CD4-positive, alpha-beta T cell (primary cell): ENCODE measurements around the gene NCKIPSD. TPM values are rescaled to one million over a fixed set of nuclear protein-coding genes. Genes with fewer than 3 reads are reported as not detected.

ENCODE experiments used
- ATAC-seq: fragments of 200-7000 bp; cut with Tn5 transposase; one replicate; pipeline ENCODE4 v1.10.0; 2022; ENCODE audit warnings: mild to moderate bottlenecking; ENCODE audit not compliant: poor library complexity
- CTCF ChIA-PET: fragments of 350-600 bp; sonication (Branson Sonifier 250); formaldehyde crosslinking; loops from one replicate; lab custom pipeline; 2021; ENCODE audit warnings: antibody characterized with exemption, inconsistent platforms; lab: Charles Lee
- POLR2A ChIA-PET: fragments of 350-600 bp; sonication (Branson Sonifier 250); formaldehyde crosslinking; loops from one replicate; lab custom pipeline; 2021; ENCODE audit warnings: antibody characterized with exemption, inconsistent platforms; lab: Charles Lee
- DNase-seq, 14 experiments: peaks; one replicate each; pipeline ENCODE4 v3.0.0-alpha.2; 2013 to 2020; ENCODE audit warnings: mixed read lengths in 2 of 14
- H3K27ac ChIP-seq, 2 donors: one replicate each; pipeline versions ENCODE4 v1.5.1 to v1.7.0; 2013; ENCODE audit warnings: low read length in 2 of 2, low read depth in 1 of 2, mild to moderate bottlenecking in 1 of 2
- H3K27me3 ChIP-seq, 2 experiments: 1 replicate in 1 of 2; 2 replicates in 1 of 2; pipeline versions ENCODE4 v1.6.1 to v1.7.0; 2013; ENCODE audit warnings: low read length in 2 of 2, control low read depth in 1 of 2, mild to moderate bottlenecking in 1 of 2, moderate library complexity in 1 of 2; ENCODE audit not compliant: insufficient read depth in 2 of 2, control insufficient read depth in 1 of 2
- H3K36me3 ChIP-seq: one replicate; pipeline ENCODE4 v1.6.1; 2013; ENCODE audit warnings: low read length, control low read depth; ENCODE audit not compliant: insufficient read depth
- H3K4me1 ChIP-seq: one replicate; pipeline ENCODE4 v1.6.1; 2013; ENCODE audit warnings: low read length, control low read depth; ENCODE audit not compliant: insufficient read depth
- H3K4me3 ChIP-seq: one replicate; pipeline ENCODE4 v1.5.1; 2013; ENCODE audit warnings: mild to moderate bottlenecking, low read length, moderate library complexity
- H3K9me3 ChIP-seq, 2 experiments: 1 replicate in 1 of 2; 2 replicates in 1 of 2; pipeline versions ENCODE4 v1.6.1 to v1.7.0; 2013; ENCODE audit warnings: low read length in 2 of 2, mild to moderate bottlenecking in 2 of 2, control low read depth in 1 of 2, moderate library complexity in 1 of 2; ENCODE audit not compliant: control insufficient read depth in 1 of 2, insufficient read depth in 1 of 2
- H3K27ac Mint-ChIP-seq: one replicate; pipeline ENCODE4 v1.8.0; 2020; ENCODE audit warnings: mixed read lengths
- H3K27me3 Mint-ChIP-seq: one replicate; pipeline ENCODE4 v1.8.0; 2021; ENCODE audit warnings: mixed read lengths
- H3K36me3 Mint-ChIP-seq: one replicate; pipeline ENCODE4 v1.8.0; 2021; ENCODE audit warnings: low read depth, mixed read lengths
- H3K4me1 Mint-ChIP-seq: one replicate; pipeline ENCODE4 v1.8.0; 2021; ENCODE audit warnings: low read depth, mixed read lengths
- H3K4me3 Mint-ChIP-seq: one replicate; pipeline ENCODE4 v1.8.0; 2020; ENCODE audit warnings: mild to moderate bottlenecking, mixed read lengths
- H3K9me3 Mint-ChIP-seq: one replicate; pipeline ENCODE4 v1.8.0; 2020; ENCODE audit warnings: mixed read lengths
- intact Hi-C, 2 experiments: fragments of 100-400 bp; cut with DNase I in 1 of 2; cut with micrococcal nuclease in 1 of 2; formaldehyde crosslinking; loops; one replicate each; pipeline versions ENCODE4 v1.15.1 to v1.9.0; 2023 to 2025; cut with DNase I, micrococcal nuclease
- microRNA-seq: library from miRNA; unstranded; fragments of <30 nt; microRNA quantifications from one replicate; pipeline ENCODE4 v1.2.0, GENCODE V29; 2021; ENCODE audit warnings: borderline microRNAs expressed, borderline replicate concordance
- total RNA-seq, 174 experiments: library from RNA in 2 of 174; stranded (reverse) in 2 of 174; gene quantifications; one replicate each; pipeline ENCODE4 v1.2.3 and lab custom pipeline; 2021 to 2026
- TF ChIP-seq, protein P1 (sequence below): fragments of 200-600 bp; IDR thresholded peaks from one replicate; pipeline ENCODE4 v1.8.0; 2022; ENCODE audit warnings: antibody characterized with exemption, mild to moderate bottlenecking

NCKIPSD gene
- total RNA-seq, 2 experiments from 2014 or later, result 9.7 to 10.8 TPM

DNA sequence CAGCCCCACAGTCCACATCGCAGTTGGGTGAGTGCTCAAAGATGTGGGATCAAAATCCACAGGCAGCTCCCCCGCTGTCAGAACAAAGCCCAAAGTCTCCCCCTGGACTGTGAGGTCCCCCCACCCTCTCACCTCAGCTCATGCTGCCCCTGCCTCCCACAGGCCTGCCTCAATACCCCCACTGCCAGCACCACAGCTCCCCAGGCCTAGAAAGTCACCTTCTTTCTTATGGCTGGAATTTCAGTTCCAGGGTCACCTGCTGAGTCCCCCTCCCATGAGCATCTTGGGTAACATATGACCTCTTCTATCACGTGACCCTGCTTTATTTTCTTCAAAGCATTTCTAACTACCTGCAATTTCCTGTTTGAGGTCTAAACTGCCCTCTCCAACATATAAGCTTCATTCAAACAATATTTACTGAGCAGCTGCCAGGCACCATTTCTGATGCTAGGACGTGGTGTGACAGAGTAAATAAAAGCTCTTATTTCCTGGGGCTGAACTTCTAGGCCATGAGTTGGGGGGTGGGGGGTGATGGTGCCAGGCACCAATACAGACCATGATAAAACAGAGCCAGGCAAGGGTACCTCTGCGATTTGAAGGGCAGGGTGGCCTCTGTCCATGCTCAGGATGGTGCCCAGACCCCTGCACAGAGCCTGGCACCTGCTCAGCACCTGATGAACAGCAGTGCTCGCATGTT lies 61.7 kb downstream of the NCKIPSD start:
- Mint-ChIP-seq H3K9me3 (no peaks in the 10 kb centered on the region), H3K4me3 (no peak overlapping the region), H3K36me3 (peaks cover 21% of the 10 kb centered on the region), H3K4me1 (peaks cover 4% of the 10 kb centered on the region), H3K27me3 (no peaks in the 10 kb centered on the region), H3K27ac (no peak overlapping the region)
- H3K4me3 ChIP-seq, result no peak overlapping the region
- TF ChIP-seq, protein P1, sequence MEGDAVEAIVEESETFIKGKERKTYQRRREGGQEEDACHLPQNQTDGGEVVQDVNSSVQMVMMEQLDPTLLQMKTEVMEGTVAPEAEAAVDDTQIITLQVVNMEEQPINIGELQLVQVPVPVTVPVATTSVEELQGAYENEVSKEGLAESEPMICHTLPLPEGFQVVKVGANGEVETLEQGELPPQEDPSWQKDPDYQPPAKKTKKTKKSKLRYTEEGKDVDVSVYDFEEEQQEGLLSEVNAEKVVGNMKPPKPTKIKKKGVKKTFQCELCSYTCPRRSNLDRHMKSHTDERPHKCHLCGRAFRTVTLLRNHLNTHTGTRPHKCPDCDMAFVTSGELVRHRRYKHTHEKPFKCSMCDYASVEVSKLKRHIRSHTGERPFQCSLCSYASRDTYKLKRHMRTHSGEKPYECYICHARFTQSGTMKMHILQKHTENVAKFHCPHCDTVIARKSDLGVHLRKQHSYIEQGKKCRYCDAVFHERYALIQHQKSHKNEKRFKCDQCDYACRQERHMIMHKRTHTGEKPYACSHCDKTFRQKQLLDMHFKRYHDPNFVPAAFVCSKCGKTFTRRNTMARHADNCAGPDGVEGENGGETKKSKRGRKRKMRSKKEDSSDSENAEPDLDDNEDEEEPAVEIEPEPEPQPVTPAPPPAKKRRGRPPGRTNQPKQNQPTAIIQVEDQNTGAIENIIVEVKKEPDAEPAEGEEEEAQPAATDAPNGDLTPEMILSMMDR, result no peak
- DNase-seq (no peak), ATAC-seq (no peak)
- intact Hi-C loops, result no loop called here
- no peak overlapping the region for H3K27ac ChIP-seq
- H3K27me3 ChIP-seq, result no peaks in the 10 kb centered on the region
- H3K9me3 ChIP-seq, result peaks cover 0 to 14% of the 10 kb centered on the region in 2 experiments
- CTCF ChIA-PET, result no interaction called here
- POLR2A ChIA-PET, result interaction anchor here (1.0 kb wide), 1 partner anchor 12 kb away, joined by 4 read pairs; the partner anchor contains the start of gene SLC26A6
- peaks cover 17% of the 10 kb centered on the region for H3K36me3 ChIP-seq
- peaks cover 8% of the 10 kb centered on the region for H3K4me1 ChIP-seq

Small RNA genes within 50 kb of the gene (microRNA-seq; reads per million reads assigned to microRNA genes)
- gene MIR4793, result not detected

Other genes with a start within 250 kb of the NCKIPSD start
- 1 to 10 TPM; 5.5 to 5.8 TPM for gene CCDC51, start 245.8 kb downstream of the NCKIPSD start, total RNA-seq
- gene TMA7, start 245.7 kb downstream of the NCKIPSD start, total RNA-seq, result 100 to 1,000 TPM; 289 to 297 TPM
- 10 to 100 TPM in 1 of 2 experiments, 1 to 10 TPM in 1; 8.8 to 10.3 TPM for gene ATRIP, start 239.2 kb downstream of the NCKIPSD start, total RNA-seq
- 100 to 1,000 TPM; 102 to 109 TPM for gene SHISA5, start 181.7 kb downstream of the NCKIPSD start, total RNA-seq
- 1 to 10 TPM in 1 of 2 experiments, under 1 TPM in 1; 0.98 to 2.5 TPM for gene PFKFB4, start 129.1 kb downstream of the NCKIPSD start, total RNA-seq
- not detected for gene UCN2, start 122.1 kb downstream of the NCKIPSD start, total RNA-seq
- gene COL7A1, start 90.6 kb downstream of the NCKIPSD start, total RNA-seq, result under 1 TPM; 0.73 to 0.93 TPM
- 10 to 100 TPM; 74.1 to 75.5 TPM for gene UQCRC1, start 76.3 kb downstream of the NCKIPSD start, total RNA-seq
- not detected for gene TMEM89, start 64.1 kb downstream of the NCKIPSD start, total RNA-seq
- gene SLC26A6, start 50.5 kb downstream of the NCKIPSD start, total RNA-seq, result 10 to 100 TPM; 13.5 to 14.4 TPM
- 1 to 10 TPM; 4.9 to 5.0 TPM for gene CELSR3, start 23.0 kb downstream of the NCKIPSD start, total RNA-seq
- 100 to 1,000 TPM in 1 of 2 experiments, 10 to 100 TPM in 1; 97.2 to 121 TPM for gene IP6K2, start 31.3 kb upstream of the NCKIPSD start, total RNA-seq
- 10 to 100 TPM; 47.4 to 48.3 TPM for gene PRKAR2A, start 162.0 kb upstream of the NCKIPSD start, total RNA-seq
- under 1 TPM; 0.41 to 0.78 TPM for gene SLC25A20, start 213.0 kb upstream of the NCKIPSD start, total RNA-seq
- 100 to 1,000 TPM; 182 TPM for gene ARIH2, start 232.9 kb upstream of the NCKIPSD start, total RNA-seq